Fibroblast of villous mesenchyme (primary cell): ENCODE results near the gene IGFN1. TPM values are rescaled to one million over a fixed set of nuclear protein-coding genes. Genes with fewer than 3 reads are reported as not detected.
"Not testable (repeated sequence)": the region's sequence is repeated elsewhere in the genome, so short reads cannot be mapped to it uniquely, and the experiment has no call there.

Experiments used
- DNase-seq: peaks from one replicate; pipeline ENCODE4 v3.0.0-alpha.2; 2010; ENCODE audit warnings: low read depth
- H3K4me3 ChIP-seq: 2 replicates; pipeline ENCODE4 v1.5.1; 2011; ENCODE audit warnings: low read depth, mild to moderate bottlenecking, low read length
- CTCF ChIP-seq: IDR thresholded peaks from 2 replicates; pipeline ENCODE4 v1.5.1; 2012; ENCODE audit warnings: low read depth, mild to moderate bottlenecking, low read length; ENCODE audit not compliant: insufficient read depth
- total RNA-seq: library from RNA; depleted of rRNA; stranded (reverse); fragments of >200 nt; gene quantifications from 2 replicates; pipeline ENCODE4 v1.2.3, GENCODE V29; 2012

The IGFN1 gene
- total RNA-seq, 1 donor = under 0.01 TPM

- no peak for DNase-seq
- TF ChIP-seq CTCF = no peak
Measured at GRCh38 chr1:201153474-201154388, 36.9 kb upstream of the IGFN1 start.

GRCh38 chr1:201154389-201155165 is 36.0 kb upstream of the IGFN1 start, which contains the start of gene TMEM9:
TSS of gene TMEM9 (minus strand) at chr1:201154474. CDS start at chr1:201153923, 551 bp downstream.
- DNase-seq = peak; percentile 94
- TF ChIP-seq CTCF = no peak
- peak within 1 kb of the TSS; percentile 89 for H3K4me3 ChIP-seq

More at GRCh38 chr1:201153474-201154388, 36.9 kb upstream of the IGFN1 start:
- peak overlapping the region; percentile 89 for H3K4me3 ChIP-seq

- H3K4me3 ChIP-seq = no peak overlapping the region
- TF ChIP-seq CTCF = no peak
- DNase-seq = no peak
Measured at GRCh38 chr1:201155354-201155753, 35.3 kb upstream of the IGFN1 start.

GRCh38 chr1:201156346-201156745 is 34.3 kb upstream of the IGFN1 start:
- TF ChIP-seq CTCF = no peak
- H3K4me3 ChIP-seq = no peak overlapping the region
- no peak for DNase-seq

- no peak for DNase-seq
- no peak for TF ChIP-seq CTCF
- H3K4me3 ChIP-seq = no peak overlapping the region
Measured at GRCh38 chr1:201156819-201157218, 33.8 kb upstream of the IGFN1 start.

GRCh38 chr1:201157949-201158348 is 32.7 kb upstream of the IGFN1 start:
- TF ChIP-seq CTCF = no peak

GRCh38 chr1:201163036-201163435 is 27.6 kb upstream of the IGFN1 start:
- DNase-seq, H3K4me3 ChIP-seq: not testable (repeated sequence)

More at GRCh38 chr1:201157949-201158348, 32.7 kb upstream of the IGFN1 start:
- no peak overlapping the region for H3K4me3 ChIP-seq
- no peak for DNase-seq
